Ishikawa (cell line): ENCODE results near the gene CISH.

Experiments
- CEBPB ChIP-seq: IDR thresholded peaks from 2 replicates; pipeline ENCODE4 v1.6.1; 2012
- CREB1 ChIP-seq: IDR thresholded peaks from 2 replicates; pipeline ENCODE4 v1.6.1; 2012; ENCODE audit warnings: low read depth
- EGR1 ChIP-seq: IDR thresholded peaks from 2 replicates; pipeline ENCODE4 v1.6.1; 2012
- EP300 ChIP-seq: IDR thresholded peaks from 2 replicates; pipeline ENCODE4 v1.6.1; 2012; ENCODE audit warnings: borderline replicate concordance
- FOXM1 ChIP-seq: IDR thresholded peaks from 2 replicates; pipeline ENCODE4 v1.6.1; 2012; ENCODE audit warnings: low read depth, borderline replicate concordance
- MAX ChIP-seq: IDR thresholded peaks from 2 replicates; pipeline ENCODE4 v1.6.1; 2012
- NFIC ChIP-seq: IDR thresholded peaks from 2 replicates; pipeline ENCODE4 v1.6.1; 2012
- RAD21 ChIP-seq: IDR thresholded peaks from 2 replicates; pipeline ENCODE4 v1.6.1; 2012; ENCODE audit warnings: low read depth
- REST ChIP-seq: IDR thresholded peaks from 2 replicates; pipeline ENCODE4 v1.6.1; 2012; ENCODE audit warnings: low read depth, mild to moderate bottlenecking
- TAF1 ChIP-seq: IDR thresholded peaks from 2 replicates; pipeline ENCODE4 v1.6.1; 2012; ENCODE audit warnings: low read depth, mild to moderate bottlenecking
- TCF12 ChIP-seq: IDR thresholded peaks from 2 replicates; pipeline ENCODE4 v1.6.1; 2012; ENCODE audit warnings: low read depth
- TEAD4 ChIP-seq: IDR thresholded peaks from 2 replicates; pipeline ENCODE4 v1.6.1; 2012
- USF1 ChIP-seq: IDR thresholded peaks from 2 replicates; pipeline ENCODE4 v1.6.1; 2012
- YY1 ChIP-seq: IDR thresholded peaks from 2 replicates; pipeline ENCODE4 v1.6.1; 2012; ENCODE audit warnings: low read depth
- ZBTB7A ChIP-seq: IDR thresholded peaks from 2 replicates; pipeline ENCODE4 v1.6.1; 2012; ENCODE audit warnings: low read depth

Gene CISH

GRCh38 chr3:50587373-50587772 lies 24.2 kb downstream of the CISH start:
- TF ChIP-seq TAF1 (no peak), CEBPB (no peak), ZBTB7A (no peak), REST (no peak), EP300 (no peak), USF1 (no peak), YY1 (no peak), CREB1 (no peak), NFIC (no peak), TEAD4 (no peak), FOXM1 (no peak), TCF12 (no peak)

- TF ChIP-seq TCF12, result no peak
- no peak for TF ChIP-seq ZBTB7A
- TF ChIP-seq MAX, result no peak
- no peak for TF ChIP-seq CREB1
- no peak for TF ChIP-seq TEAD4
Observed at GRCh38 chr3:50586763-50587070, 24.9 kb downstream of the CISH start.

GRCh38 chr3:50585919-50586762 lies 25.4 kb downstream of the CISH start:
- TF ChIP-seq RAD21, result no peak
- TF ChIP-seq EGR1, result no peak
- no peak for TF ChIP-seq MAX
- no peak for TF ChIP-seq CEBPB
- no peak for TF ChIP-seq TEAD4
- TF ChIP-seq TCF12, result no peak
- no peak for TF ChIP-seq ZBTB7A
- no peak for TF ChIP-seq REST
- TF ChIP-seq CREB1, result no peak
- no peak for TF ChIP-seq YY1
- TF ChIP-seq EP300, result no peak
- TF ChIP-seq NFIC, result no peak
- TF ChIP-seq TAF1, result no peak
- no peak for TF ChIP-seq USF1
- TF ChIP-seq FOXM1, result no peak

- TF ChIP-seq YY1 (no peak), MAX (no peak), REST (no peak), CREB1 (no peak), TAF1 (no peak), ZBTB7A (no peak), USF1 (no peak), FOXM1 (no peak), CEBPB (no peak), TEAD4 (no peak)
Observed at GRCh38 chr3:50584391-50584790, 27.2 kb downstream of the CISH start.
